Measurements from ENCODE around the gene KDM4D. TPM values are rescaled to one million over a fixed set of nuclear protein-coding genes. Genes with fewer than 3 reads are reported as not detected.

The KDM4D gene
- total RNA-seq, 4 donors from 2014 or later, result 0.16 to 0.88 (median 0.46) TPM

DNA sequence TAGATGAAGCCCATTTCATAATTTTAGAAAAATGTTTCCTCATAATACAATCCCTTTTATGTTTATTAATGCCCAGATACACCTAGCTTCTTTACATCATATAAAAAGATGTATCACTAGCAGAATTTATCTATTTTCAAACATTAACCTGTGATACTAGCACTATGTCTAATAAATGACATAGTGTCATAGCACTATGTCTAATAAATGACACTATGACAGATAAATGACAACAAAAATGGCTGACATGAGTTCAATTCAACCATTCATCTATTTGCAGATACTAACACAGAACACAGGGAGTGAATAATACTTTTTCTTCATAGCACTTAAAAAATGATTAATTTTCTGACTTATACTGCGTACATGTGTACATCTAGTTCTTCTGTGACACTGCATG lies 32.1 kb downstream of the KDM4D start:
- TF ChIP-seq, protein P1, sequence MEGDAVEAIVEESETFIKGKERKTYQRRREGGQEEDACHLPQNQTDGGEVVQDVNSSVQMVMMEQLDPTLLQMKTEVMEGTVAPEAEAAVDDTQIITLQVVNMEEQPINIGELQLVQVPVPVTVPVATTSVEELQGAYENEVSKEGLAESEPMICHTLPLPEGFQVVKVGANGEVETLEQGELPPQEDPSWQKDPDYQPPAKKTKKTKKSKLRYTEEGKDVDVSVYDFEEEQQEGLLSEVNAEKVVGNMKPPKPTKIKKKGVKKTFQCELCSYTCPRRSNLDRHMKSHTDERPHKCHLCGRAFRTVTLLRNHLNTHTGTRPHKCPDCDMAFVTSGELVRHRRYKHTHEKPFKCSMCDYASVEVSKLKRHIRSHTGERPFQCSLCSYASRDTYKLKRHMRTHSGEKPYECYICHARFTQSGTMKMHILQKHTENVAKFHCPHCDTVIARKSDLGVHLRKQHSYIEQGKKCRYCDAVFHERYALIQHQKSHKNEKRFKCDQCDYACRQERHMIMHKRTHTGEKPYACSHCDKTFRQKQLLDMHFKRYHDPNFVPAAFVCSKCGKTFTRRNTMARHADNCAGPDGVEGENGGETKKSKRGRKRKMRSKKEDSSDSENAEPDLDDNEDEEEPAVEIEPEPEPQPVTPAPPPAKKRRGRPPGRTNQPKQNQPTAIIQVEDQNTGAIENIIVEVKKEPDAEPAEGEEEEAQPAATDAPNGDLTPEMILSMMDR (IDR thresholded peaks at IDR 0.05; ENCODE audit: low read depth), result no peak

DNA sequence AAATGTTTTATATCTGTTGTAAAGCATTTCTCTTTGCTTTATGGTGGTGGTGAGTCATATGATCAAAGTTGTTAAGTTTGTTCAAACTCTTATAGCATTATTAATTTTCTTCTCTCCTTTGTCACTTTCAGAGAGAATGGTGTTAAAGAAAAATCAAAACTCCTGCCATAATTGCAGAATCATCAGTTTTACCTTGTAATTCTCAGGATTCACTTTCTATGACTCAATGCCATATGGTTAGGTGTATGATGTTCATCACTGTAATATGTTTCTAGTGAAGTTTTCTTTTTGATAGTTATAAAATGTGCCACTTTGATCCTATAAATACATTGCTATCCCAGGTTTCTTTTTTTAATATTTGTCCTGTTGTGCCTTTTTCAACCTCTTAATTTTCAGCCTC lies 37.9 kb downstream of the KDM4D start:
- TF ChIP-seq, protein P1 (IDR thresholded peaks at IDR 0.05; ENCODE audit: low read depth), result no peak

DNA sequence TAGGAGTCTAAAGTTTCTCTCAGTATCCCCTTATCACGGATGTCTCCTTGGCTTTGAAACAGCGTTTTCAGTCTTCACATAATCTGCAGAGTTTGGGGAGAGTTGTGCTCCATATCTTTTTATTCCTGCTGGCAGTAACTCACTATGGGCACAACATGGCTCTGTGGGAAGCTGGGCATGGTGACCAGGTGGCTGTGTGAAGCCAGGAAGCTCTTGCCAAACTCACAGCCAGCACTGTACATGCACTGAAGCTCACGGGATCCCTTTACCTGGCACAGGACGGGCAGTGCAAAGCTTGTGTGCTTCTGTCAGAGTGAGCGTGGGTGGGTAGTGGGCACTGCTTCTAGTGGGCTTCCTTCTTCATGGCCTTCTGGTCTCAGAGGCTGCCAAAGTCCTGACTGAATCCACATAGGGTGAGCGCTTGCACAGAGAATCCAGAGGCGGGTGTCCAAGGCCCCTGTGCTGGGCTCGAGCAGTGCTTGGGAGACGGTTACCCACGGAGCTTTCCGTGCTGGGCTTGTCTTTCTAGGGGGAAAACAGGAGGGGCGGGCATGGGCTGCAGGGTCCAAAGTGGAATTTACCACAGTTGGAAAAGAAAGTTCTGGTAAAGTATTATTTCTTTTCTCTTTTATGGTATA lies 40.8 kb downstream of the KDM4D start:
- TF ChIP-seq, protein P1 (IDR thresholded peaks at IDR 0.05; ENCODE audit: low read depth), result no peak

DNA sequence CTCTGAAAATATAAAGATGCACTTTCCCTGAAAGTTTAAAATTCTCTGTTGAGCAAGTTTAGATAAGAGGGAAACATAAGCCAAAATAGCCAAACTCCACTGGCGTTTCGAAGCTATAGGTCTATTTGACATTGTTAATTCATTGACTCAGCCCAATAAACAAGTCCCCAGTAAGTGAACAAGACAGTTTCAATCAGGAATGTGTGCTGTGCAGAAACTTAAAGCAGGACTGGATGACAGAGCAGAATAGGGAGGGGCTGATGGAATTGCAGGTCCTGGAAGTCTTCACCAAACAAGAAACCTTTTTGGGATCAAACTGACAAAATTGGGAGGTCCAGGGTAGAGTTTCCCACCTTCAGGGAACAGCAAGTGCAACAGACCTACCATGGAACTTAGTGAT lies 42.6 kb downstream of the KDM4D start:
- TF ChIP-seq, protein P1 (IDR thresholded peaks at IDR 0.05; ENCODE audit: low read depth), result no peak

DNA sequence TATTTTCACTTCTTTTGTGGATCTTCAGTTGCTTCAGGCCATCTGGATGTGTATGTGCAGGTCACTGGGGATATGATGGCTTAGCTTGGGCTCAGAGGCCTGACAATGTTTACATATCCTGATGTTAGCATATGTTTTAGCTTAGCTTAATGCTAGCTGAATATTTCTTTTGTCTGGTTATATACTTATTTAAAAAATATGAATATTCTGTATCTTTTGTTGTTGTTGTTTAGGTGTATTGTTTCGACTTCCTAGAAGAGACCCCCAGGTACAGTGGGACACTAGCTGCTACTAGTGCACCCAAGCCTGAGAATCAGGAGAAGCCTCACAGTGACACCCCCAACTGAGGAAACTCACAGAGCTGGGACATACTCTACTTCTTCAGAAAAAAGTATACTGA lies 51.4 kb downstream of the KDM4D start, which contains the start of gene KDM4E:
TSS of gene KDM4E (plus strand) at position 301 of the 400 bp plus-strand sequence. CDS start 300 bp downstream, outside the sequence.
- TF ChIP-seq, protein P1 (IDR thresholded peaks at IDR 0.05; ENCODE audit: low read depth), result no peak

DNA sequence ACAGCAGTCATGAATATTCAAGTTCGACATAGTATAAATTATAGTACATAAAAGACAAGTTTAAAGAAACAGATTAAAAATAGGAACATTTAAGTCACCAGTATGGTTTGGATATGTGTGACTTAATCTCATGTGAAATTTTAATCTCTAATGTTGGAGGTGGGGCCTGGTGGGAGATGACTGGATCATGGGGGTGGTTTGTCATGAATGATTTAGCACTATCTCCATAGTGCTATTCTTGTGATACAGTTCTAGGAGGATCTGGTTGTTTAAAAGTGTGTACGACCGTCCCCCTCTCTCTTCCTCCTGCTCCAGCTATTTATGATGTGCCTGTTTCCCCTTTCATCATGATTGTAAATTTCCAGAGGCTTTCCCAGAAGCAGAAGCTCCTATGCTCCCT lies 54.8 kb downstream of the KDM4D start:
- TF ChIP-seq, protein P1 (IDR thresholded peaks at IDR 0.05; ENCODE audit: low read depth), result no peak

DNA sequence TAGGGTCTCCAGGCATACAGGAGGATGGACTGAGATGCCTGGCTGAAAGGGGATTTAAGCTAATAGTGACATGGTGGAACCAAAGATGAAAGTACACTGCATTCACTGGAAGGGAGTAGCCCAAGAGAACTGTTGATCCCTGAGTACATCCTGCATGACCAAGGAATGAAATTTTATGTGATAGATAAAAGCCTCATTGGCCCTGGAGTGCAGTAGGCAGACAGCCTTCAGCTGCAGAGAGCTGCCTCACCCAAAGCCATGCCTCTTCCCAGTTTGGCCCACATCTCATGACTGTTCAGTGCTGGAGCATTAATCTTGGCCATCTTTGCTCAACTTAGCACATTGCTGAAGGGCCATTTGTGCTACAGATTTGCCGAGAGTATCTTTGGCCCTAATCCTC lies 59.5 kb downstream of the KDM4D start:
- TF ChIP-seq, protein P1 (IDR thresholded peaks at IDR 0.05; ENCODE audit: low read depth), result no peak

Measured in subcutaneous adipose tissue (tissue), 4 donors.